Rectal smooth muscle tissue (tissue), 1 donor: ENCODE data around the gene FOXF2.

Experiments used
- H3K27ac ChIP-seq: one replicate; pipeline ENCODE4 v1.7.0; 2013; ENCODE audit warnings: low read depth, low read length, inconsistent platforms
- H3K27me3 ChIP-seq: one replicate; pipeline ENCODE4 v1.7.0; 2013; ENCODE audit warnings: low read length; ENCODE audit not compliant: control insufficient read depth, insufficient read depth
- H3K36me3 ChIP-seq: one replicate; pipeline ENCODE4 v1.7.0; 2013; ENCODE audit warnings: low read length; ENCODE audit not compliant: control insufficient read depth, insufficient read depth
- H3K4me1 ChIP-seq: one replicate; pipeline ENCODE4 v1.7.0; 2013; ENCODE audit warnings: low read length; ENCODE audit not compliant: control insufficient read depth, insufficient read depth
- H3K4me3 ChIP-seq: one replicate; pipeline ENCODE4 v1.7.0; 2013; ENCODE audit warnings: low read length
- H3K9ac ChIP-seq: one replicate; pipeline ENCODE4 v1.7.0; 2013; ENCODE audit warnings: low read length

FOXF2 gene

DNA sequence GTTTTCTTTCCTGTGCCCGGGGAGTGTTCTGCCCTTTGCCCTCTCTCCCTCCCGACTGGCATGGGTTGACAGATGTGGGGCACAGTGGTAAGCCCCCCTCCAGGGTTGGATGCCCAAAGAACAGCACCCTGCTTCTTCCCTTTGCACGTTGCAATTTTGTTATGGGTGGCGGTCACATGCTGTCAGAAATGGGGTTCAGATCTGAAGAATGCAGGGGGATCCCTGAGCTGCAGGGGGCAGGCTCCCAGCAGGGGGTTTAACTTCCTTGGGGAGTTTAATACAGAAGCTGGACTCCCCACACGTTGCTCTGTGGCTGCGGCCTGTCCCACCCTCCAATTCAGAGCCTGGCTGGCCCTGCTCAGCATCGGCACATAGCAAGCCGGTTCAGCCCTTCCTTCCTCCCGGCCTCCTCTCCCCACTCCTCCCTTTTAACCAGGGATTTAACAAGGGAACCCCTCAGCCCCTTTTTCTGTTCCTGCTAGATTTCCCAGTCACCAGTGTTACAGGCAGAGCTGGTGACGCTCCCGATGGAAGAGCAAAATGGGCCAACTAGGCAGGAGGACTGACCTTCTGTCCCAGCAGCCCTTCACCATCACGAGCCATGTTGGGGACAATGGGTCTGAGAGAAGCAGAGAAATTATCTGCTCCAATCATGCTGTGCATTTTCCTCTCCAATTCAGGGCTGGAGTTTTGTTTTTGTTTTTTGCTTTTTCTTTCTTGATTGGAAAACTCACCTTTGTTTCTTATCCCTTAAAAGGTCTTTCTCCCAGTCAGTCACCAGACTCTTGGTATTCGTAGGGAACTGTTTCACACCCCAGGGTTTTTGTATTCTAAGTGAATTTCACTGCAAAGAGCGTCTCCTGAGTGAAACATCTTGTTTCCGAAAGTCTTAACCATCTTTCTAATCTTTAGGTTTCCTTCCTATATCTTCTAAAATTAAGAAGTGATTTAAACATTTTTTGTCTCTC lies 6.8 kb downstream of the FOXF2 start:
- Histone ChIP-seq H3K4me1 (peaks cover 10% of the 10 kb centered on the region), H3K4me3 (peak overlapping the region; percentile 33), H3K9ac (peak overlapping the region; percentile 6), H3K27ac (peak overlapping the region; percentile 59), H3K27me3 (peaks cover 11% of the 10 kb centered on the region), H3K36me3 (no peaks in the 10 kb centered on the region)

DNA sequence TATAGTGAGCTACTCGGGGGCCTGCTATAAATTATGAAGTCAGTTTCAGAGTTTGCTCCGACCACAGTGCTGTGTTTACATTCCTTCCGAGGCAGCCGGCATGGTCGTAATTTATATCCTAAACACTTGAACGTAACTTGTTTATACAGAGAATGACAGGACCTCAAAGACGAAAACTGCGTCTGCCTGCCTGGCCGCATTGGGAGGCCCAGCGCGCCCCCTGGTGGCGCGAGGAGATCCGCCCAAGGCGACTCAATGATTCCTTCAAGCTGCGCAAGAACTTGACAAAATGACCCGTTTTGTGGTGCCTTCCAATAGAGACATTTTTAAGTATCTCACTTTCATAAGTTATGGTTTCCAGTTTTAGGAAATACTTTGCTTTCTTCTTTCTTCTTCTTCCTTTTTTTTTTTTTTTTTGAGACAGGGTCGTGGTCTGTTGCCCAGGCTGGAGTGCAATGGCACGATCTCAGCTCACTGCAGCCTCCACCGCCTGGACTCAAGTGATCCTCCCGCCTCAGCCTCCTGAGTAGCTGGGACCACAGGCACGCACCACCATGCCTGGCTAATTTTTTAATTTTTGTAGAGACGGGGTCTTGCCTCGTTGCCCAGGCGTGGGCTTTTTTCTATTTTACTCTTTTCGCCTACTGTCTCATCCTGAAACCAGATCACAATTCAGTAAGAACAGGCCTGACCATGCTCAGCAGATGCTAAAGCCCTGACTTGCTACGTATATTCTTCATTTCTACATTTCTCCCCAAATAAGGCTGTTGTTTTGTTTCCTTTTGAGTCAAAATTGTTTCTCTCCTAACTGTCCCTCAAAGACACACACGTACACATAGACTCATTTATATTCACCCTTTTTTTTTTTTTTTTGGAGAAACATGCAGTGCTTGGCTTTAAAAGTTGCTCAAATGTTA lies 7.8 kb downstream of the FOXF2 start:
- H3K27ac ChIP-seq: no peak overlapping the region
- peaks cover 10% of the 10 kb centered on the region for H3K27me3 ChIP-seq
- no peak overlapping the region for H3K9ac ChIP-seq
- peaks cover 10% of the 10 kb centered on the region for H3K4me1 ChIP-seq
- no peak overlapping the region for H3K4me3 ChIP-seq
- H3K36me3 ChIP-seq: no peaks in the 10 kb centered on the region

DNA sequence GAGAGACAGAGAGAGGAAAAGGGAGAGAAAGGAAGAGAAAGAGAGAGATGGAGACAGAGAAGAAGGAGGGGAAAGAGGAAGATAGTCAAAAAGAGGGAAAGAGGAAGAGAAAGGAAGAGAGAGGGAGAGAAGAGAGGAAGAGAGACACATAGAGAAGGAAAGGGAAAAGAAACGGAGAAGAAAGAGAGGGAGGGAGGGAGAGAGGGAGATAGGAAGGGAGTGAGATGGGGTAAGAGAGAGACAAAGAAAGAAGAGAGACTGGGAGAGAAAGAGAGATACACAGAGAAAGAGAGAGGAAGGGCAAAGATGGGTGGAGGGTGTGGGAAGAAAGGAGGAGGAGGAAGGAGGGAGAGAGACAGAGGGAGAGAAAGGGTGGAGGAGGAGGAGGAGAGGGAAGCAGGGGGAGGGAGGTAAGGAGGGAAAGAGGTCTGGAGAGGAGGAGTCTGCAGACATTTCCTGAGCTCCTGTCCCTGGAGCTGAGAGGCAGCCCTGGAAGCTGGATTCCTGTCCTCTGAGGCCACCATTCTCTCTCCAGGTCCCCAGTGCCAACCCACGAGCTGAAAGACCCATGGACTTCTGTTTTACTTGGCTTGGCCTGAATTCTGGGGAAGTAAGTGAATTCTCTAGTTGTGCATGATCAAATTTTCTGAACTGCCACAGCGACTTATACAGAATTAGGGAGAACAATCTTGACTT lies 9.9 kb downstream of the FOXF2 start:
- no peak overlapping the region for H3K4me3 ChIP-seq
- no peaks in the 10 kb centered on the region for H3K36me3 ChIP-seq

DNA sequence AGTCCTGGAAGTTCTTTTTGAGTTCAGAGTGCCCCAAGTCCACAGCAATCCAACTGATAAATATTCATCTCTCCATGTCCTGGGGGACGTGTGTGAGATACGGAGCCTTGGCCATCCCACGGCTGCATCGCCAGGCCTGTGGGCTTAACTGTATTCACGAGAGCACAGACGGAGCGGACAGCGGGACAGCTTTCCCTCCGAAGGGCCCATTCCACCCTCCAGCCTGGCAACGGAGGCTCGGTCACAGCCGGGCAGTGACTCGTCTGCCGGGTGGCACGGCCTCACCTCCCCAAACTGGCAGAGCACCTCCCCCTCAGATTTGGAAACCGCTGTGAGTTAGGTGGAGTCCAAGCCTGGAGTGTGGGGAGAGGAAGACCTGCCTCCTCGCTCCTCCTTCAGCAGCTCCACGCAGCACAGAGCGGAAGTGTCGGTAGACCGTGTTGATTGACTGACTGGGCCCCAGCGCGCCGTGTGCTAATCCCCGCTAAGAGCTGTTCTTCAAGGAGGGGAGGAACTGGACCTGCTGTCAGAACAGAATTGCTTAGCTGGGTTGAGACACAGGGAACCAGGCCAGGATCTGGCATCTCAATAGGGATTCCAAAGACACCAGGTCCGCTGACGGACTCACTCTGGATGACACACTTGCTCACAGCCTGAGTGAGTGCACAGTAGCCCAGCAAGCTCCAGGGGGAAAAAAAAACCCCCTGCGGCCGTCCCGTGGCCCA lies 10.9 kb downstream of the FOXF2 start:
- Histone ChIP-seq H3K4me1 (peaks cover 7% of the 10 kb centered on the region), H3K27ac (no peak overlapping the region), H3K27me3 (peaks cover 5% of the 10 kb centered on the region), H3K9ac (no peak overlapping the region), H3K36me3 (no peaks in the 10 kb centered on the region), H3K4me3 (no peak overlapping the region)

More for the DNA sequence above, 9.9 kb downstream of the FOXF2 start:
- Histone ChIP-seq H3K27me3 (peaks cover 5% of the 10 kb centered on the region), H3K27ac (no peak overlapping the region), H3K4me1 (peaks cover 10% of the 10 kb centered on the region), H3K9ac (no peak overlapping the region)

DNA sequence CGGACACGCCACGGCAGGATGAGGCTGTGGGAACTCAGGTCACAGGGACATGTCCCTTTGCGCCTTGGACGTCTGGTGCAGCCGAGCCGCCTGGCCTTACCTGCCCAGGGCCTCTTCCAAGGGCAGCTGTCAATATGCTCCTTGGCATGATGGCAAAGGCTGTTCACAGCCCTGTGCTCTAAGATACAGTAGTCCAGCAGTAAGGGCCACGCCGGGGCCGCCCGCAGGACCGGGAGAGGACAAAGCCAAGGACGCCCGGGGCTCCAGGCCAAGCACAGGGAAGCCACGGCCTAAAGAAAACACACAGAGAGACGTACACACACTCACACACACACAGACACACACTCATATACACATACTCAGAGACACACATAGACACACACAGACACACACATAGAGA lies 13.0 kb downstream of the FOXF2 start:
- H3K4me3 ChIP-seq: no peak overlapping the region
- H3K27me3 ChIP-seq: no peaks in the 10 kb centered on the region
- H3K4me1 ChIP-seq: no peaks in the 10 kb centered on the region
- no peak overlapping the region for H3K27ac ChIP-seq
- no peaks in the 10 kb centered on the region for H3K36me3 ChIP-seq
- no peak overlapping the region for H3K9ac ChIP-seq

DNA sequence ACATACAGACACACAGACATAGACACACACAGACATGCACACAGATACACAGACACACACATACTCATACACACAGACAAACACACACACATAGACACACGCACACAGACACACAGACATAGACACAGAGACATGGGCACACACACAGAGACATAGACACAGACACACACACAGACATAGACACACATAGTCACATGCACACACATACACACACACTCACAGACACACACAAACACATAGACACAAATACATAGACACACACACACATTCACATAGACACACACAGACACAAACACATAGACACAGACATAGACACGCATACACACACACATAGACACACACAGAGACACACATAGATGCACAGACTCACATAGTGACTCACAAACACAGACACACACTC lies 13.5 kb downstream of the FOXF2 start:
- Histone ChIP-seq H3K9ac (no peak overlapping the region), H3K4me3 (no peak overlapping the region), H3K27ac (no peak overlapping the region), H3K27me3 (no peaks in the 10 kb centered on the region), H3K36me3 (no peaks in the 10 kb centered on the region), H3K4me1 (no peaks in the 10 kb centered on the region)

DNA sequence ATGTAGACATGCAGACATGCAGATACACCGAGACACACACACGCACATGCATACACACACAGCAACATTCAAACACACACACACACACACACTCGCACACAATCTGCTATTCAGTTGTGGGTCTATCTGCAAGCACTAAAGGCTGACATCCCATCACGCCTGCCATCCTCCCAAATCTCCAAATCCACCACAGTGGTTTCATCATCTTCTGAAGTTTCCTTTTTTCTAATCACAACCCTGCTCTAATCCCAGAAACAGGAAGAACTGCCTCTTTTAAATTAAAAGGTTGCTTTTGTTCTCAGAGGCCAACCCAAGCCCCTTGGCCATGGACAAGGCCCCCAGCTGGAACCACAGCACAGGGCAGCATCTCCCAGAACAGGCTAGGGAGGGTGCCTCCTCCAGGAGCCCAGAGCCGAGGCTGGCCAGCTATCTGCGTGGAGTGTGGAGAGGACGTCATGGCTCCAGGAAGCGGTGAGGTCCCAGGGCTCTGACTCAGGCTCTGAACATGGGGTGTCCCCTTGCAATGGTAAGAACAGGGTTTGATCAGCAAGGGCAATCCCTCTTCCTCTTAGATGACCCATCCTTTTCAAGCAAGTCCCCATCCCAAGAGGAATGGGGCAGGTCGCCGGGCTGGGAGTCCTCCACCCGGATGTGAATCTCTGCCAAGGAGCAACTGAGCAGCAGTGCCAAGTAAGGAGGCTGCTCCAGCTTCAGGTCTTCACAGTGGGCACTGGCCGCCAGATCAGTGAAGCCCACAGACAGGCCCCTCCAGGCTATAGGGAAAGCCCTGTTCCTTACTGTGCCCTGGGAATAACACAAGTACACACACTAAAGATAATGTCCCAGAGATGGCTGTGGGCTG lies 14.7 kb downstream of the FOXF2 start:
- Histone ChIP-seq H3K4me1 (no peaks in the 10 kb centered on the region), H3K36me3 (no peaks in the 10 kb centered on the region), H3K27ac (no peak overlapping the region), H3K9ac (no peak overlapping the region), H3K27me3 (no peaks in the 10 kb centered on the region), H3K4me3 (no peak overlapping the region)

DNA sequence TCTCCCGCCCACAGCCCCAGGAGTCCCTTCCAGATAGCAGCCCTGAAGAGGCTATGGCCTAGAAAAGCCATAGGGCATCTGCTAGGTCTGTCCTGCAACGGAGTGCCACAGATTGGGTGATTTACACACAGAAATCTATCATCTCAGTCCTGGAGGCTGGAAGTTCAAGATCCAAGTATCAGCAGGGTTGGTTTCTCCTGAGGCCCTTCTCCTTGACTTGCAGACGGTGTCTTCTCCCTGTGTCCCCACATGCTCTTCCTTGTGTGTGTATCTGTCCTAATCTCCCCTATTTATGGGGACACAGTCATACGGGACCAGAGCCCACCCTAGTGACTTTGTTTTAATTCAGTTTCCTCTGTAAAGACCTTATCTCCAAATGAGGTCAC lies 15.3 kb downstream of the FOXF2 start:
- H3K27ac ChIP-seq: no peak overlapping the region
- H3K4me1 ChIP-seq: no peaks in the 10 kb centered on the region
- no peak overlapping the region for H3K9ac ChIP-seq
- H3K27me3 ChIP-seq: no peaks in the 10 kb centered on the region
- H3K36me3 ChIP-seq: no peaks in the 10 kb centered on the region
- H3K4me3 ChIP-seq: no peak overlapping the region

DNA sequence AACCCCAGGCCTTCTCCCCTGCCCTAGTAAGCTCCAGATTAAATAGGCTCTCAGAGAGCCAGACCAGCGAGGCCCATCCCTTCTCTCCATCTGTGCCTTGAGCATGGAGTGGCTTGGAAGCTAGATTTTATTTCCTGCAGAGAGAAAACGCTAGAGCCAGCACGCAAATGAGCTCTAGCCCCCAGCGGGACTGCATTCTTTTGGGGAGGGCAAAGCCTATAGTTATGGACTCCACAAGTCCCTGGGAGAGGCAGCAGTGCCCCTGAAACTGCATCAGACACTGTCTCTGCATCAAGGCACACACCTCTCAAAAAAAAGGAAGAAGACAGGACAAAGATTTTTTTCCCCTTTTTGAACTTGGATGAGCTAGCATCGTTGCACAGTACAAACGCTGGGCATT lies 15.8 kb downstream of the FOXF2 start:
- H3K27me3 ChIP-seq: no peaks in the 10 kb centered on the region
- no peak overlapping the region for H3K27ac ChIP-seq
- H3K9ac ChIP-seq: no peak overlapping the region
- H3K4me1 ChIP-seq: no peaks in the 10 kb centered on the region
- H3K36me3 ChIP-seq: no peaks in the 10 kb centered on the region
- no peak overlapping the region for H3K4me3 ChIP-seq

DNA sequence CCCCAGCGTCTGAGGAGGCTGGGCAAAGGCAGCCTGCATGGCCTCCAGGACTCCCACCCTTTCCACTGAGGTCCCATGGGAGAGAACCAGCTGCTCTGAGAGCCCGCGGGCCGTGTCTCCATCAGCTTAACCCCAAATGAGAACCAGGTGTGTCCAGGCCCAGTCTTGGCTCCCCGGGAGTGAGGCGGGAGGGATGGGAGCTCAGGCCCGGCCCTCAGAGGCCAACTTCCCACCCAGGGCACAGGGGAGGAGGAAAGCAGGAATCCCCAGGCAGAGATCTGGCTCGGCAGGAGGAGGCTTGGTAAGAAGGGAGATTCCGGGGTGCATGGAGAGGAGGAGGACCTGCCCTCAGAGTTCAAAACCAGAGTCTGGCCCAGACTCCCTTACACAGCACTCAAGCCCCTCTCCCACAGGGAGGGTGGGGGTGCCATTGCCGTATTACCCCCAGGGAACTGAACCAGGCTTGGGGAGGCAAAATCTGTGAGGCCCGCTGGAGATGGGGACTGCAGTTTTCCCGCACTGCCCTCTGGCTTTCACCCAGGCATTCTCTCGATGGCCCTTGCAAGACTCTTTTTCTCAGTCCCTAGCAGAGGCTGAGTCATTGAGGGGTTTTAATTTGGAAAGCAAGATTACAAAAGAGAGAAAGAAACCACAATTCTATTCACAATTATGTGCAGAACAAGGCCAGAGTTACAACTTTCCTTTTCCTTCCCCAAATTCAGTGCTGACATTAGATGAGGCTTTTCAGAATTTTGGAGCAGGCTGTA lies 17.1 kb downstream of the FOXF2 start:
- no peak overlapping the region for H3K27ac ChIP-seq
- no peak overlapping the region for H3K4me3 ChIP-seq
- no peaks in the 10 kb centered on the region for H3K36me3 ChIP-seq
- H3K27me3 ChIP-seq: no peaks in the 10 kb centered on the region
- H3K9ac ChIP-seq: no peak overlapping the region
- H3K4me1 ChIP-seq: no peaks in the 10 kb centered on the region
